Hematopoietic multipotent progenitor cell treated with erythropoietin and hydrocortisone succinate and interleukin-3 and kit ligand, for 15 days (in vitro differentiated cells): ENCODE data around the gene EPX.
"Not testable (repeated sequence)": the region's sequence is repeated elsewhere in the genome, so short reads cannot be mapped to it uniquely, and the experiment has no call there.

Experiments used
- DNase-seq: peaks from one replicate; pipeline ENCODE4 v3.0.0-alpha.2; 2015; ENCODE audit warnings: low spot score

EPX gene

GRCh38 chr17:58192612-58193011, at the start of gene EPX:
Gene EPX, plus strand, starts transcription at chr17:58192726. Its CDS starts 121 bp downstream, at chr17:58192847.
- DNase-seq, result no peak

GRCh38 chr17:58143335-58143734, 49.2 kb upstream of the EPX start:
- not testable (repeated sequence) for DNase-seq

GRCh38 chr17:58144801-58145200, 47.7 kb upstream of the EPX start:
- DNase-seq, result no peak

- DNase-seq, result no peak
Measured at GRCh38 chr17:58147930-58148434, 44.5 kb upstream of the EPX start, which contains the start of gene OR4D1. Gene OR4D1, plus strand, starts transcription at chr17:58148384. Its CDS starts 6,770 bp downstream, at chr17:58155154.

GRCh38 chr17:58148609-58149008, 43.9 kb upstream of the EPX start:
- DNase-seq, result no peak

- DNase-seq, result no peak
Measured at GRCh38 chr17:58150394-58150793, 42.1 kb upstream of the EPX start.

GRCh38 chr17:58153046-58153445, 39.5 kb upstream of the EPX start:
- DNase-seq, result no peak

- DNase-seq, result no peak
Measured at GRCh38 chr17:58153671-58154070, 38.9 kb upstream of the EPX start.

- DNase-seq, result no peak
Measured at GRCh38 chr17:58156839-58157803, 35.4 kb upstream of the EPX start.

GRCh38 chr17:58158181-58158580, 34.3 kb upstream of the EPX start:
- no peak for DNase-seq

- DNase-seq, result no peak
Measured at GRCh38 chr17:58161566-58161965, 31.0 kb upstream of the EPX start.

GRCh38 chr17:58165981-58166380, 26.5 kb upstream of the EPX start:
- no peak for DNase-seq

GRCh38 chr17:58166682-58167081, 25.8 kb upstream of the EPX start, which contains the start of gene OR4D2:
Gene OR4D2, plus strand, starts transcription at chr17:58166982. Its CDS starts 2,674 bp downstream, at chr17:58169656.
- no peak for DNase-seq

GRCh38 chr17:58170622-58171021, 21.9 kb upstream of the EPX start:
- no peak for DNase-seq

- no peak for DNase-seq
Measured at GRCh38 chr17:58172369-58173071, 20.0 kb upstream of the EPX start.

- DNase-seq, result no peak
Measured at GRCh38 chr17:58174871-58175270, 17.7 kb upstream of the EPX start.

- DNase-seq, result no peak
Measured at GRCh38 chr17:58176200-58176599, 16.3 kb upstream of the EPX start.

GRCh38 chr17:58181796-58182195, 10.7 kb upstream of the EPX start:
- DNase-seq, result no peak

GRCh38 chr17:58183514-58183913, 9.0 kb upstream of the EPX start:
- DNase-seq, result no peak

GRCh38 chr17:58184308-58184985, 8.1 kb upstream of the EPX start:
- DNase-seq, result no peak

- DNase-seq, result no peak
Measured at GRCh38 chr17:58184986-58185761, 7.4 kb upstream of the EPX start.
